ENCODE results near the gene CNOT3. TPM values are rescaled to one million over a fixed set of nuclear protein-coding genes. Genes with fewer than 3 reads are reported as not detected.

The CNOT3 gene
- total and polyA plus RNA-seq, 9 of the 15 experiments (the other 6 are each of a cell fraction or from before 2014, with no cell fraction given) = 0.27 to 60.4 (median 9.9) TPM

DNA sequence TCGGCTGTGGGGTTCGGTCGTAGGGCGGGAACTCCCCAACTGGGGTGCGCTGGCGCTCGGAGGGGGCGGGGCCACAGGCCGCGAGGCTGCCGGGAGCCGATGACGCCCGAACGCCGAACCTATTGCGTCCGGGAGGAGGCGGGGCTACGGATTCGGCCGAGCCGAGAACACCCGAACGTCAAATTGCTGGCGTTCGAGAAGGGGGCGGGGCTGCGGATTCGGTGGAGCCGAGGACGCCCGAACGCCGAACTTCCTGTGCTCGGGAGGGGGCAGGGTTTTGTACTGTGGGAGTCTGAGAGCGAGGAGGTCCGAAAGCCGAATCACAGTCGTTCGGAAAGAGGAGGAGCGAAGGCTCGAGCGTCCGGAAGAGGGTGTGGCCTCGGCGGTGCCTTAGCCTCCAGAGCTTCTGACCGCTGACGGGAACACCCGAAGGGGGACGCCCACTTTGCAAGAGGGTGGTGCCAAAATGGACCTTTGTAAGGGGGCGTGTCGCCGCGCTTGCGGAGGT, 53.0 kb downstream of the CNOT3 start (continued):
- no peak for TF ChIP-seq POU5F1 (IDR thresholded peaks at IDR 0.05; ENCODE audit: borderline replicate concordance, low read depth, low read length, partially characterized antibody)
- peak; percentile 22; the same call in 1 of the 2 replicates for TF ChIP-seq CXXC5 (CRISPR knock-in tag; IDR thresholded peaks at IDR 0.05)
- TF ChIP-seq, protein P1, sequence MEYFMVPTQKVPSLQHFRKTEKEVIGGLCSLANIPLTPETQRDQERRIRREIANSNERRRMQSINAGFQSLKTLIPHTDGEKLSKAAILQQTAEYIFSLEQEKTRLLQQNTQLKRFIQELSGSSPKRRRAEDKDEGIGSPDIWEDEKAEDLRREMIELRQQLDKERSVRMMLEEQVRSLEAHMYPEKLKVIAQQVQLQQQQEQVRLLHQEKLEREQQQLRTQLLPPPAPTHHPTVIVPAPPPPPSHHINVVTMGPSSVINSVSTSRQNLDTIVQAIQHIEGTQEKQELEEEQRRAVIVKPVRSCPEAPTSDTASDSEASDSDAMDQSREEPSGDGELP (CRISPR knock-in tag; IDR thresholded peaks at IDR 0.05; ENCODE audit: borderline replicate concordance) = no peak
- TF ChIP-seq, protein P2, sequence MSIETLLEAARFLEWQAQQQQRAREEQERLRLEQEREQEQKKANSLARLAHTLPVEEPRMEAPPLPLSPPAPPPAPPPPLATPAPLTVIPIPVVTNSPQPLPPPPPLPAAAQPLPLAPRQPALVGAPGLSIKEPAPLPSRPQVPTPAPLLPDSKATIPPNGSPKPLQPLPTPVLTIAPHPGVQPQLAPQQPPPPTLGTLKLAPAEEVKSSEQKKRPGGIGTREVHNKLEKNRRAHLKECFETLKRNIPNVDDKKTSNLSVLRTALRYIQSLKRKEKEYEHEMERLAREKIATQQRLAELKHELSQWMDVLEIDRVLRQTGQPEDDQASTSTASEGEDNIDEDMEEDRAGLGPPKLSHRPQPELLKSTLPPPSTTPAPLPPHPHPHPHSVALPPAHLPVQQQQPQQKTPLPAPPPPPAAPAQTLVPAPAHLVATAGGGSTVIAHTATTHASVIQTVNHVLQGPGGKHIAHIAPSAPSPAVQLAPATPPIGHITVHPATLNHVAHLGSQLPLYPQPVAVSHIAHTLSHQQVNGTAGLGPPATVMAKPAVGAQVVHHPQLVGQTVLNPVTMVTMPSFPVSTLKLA (conservative IDR thresholded peaks at IDR 0.05) = peak in 1 of 2 experiments; percentile 7; a peak in 1 of 4 replicates
- TF ChIP-seq MEIS2 (IDR thresholded peaks at IDR 0.05; ENCODE audit: partially characterized antibody) = peak; percentile 12
- 0 out of 2 replicates have a peak, but pooled peaks have one; percentile 26 for TF ChIP-seq GABPB1 (CRISPR knock-in tag; IDR thresholded peaks at IDR 0.05)
- TF ChIP-seq FOXK1 (CRISPR knock-in tag; IDR thresholded peaks at IDR 0.05; ENCODE audit: borderline replicate concordance) = no peak
- TF ChIP-seq ZNF586 (CRISPR knock-in tag; conservative IDR thresholded peaks at IDR 0.05) = no peak
- TF ChIP-seq CBX5 (IDR thresholded peaks at IDR 0.05; ENCODE audit: borderline replicate concordance, low read depth) = no peak
- TF ChIP-seq, protein P3, sequence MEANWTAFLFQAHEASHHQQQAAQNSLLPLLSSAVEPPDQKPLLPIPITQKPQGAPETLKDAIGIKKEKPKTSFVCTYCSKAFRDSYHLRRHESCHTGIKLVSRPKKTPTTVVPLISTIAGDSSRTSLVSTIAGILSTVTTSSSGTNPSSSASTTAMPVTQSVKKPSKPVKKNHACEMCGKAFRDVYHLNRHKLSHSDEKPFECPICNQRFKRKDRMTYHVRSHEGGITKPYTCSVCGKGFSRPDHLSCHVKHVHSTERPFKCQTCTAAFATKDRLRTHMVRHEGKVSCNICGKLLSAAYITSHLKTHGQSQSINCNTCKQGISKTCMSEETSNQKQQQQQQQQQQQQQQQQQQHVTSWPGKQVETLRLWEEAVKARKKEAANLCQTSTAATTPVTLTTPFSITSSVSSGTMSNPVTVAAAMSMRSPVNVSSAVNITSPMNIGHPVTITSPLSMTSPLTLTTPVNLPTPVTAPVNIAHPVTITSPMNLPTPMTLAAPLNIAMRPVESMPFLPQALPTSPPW (CRISPR knock-in tag; IDR thresholded peaks at IDR 0.05) = 0 out of 2 replicates have a peak, but pooled peaks have one; percentile 29
- TF ChIP-seq EHMT2 (IDR thresholded peaks at IDR 0.05) = no peak
- TF ChIP-seq GABPA (tag; conservative IDR thresholded peaks at IDR 0.05; ENCODE audit: low read depth) = peak; percentile 57
- TF ChIP-seq GATAD2A (IDR thresholded peaks at IDR 0.05) = peak; percentile 90
- peak; percentile 98; the same call in 1 of the 2 replicates for TF ChIP-seq KLF13 (tag; IDR thresholded peaks at IDR 0.05; ENCODE audit: borderline replicate concordance, low read depth)
- TF ChIP-seq, protein P4, sequence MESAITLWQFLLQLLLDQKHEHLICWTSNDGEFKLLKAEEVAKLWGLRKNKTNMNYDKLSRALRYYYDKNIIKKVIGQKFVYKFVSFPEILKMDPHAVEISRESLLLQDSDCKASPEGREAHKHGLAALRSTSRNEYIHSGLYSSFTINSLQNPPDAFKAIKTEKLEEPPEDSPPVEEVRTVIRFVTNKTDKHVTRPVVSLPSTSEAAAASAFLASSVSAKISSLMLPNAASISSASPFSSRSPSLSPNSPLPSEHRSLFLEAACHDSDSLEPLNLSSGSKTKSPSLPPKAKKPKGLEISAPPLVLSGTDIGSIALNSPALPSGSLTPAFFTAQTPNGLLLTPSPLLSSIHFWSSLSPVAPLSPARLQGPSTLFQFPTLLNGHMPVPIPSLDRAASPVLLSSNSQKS (CRISPR knock-in tag; IDR thresholded peaks at IDR 0.05) = no peak
- TF ChIP-seq HDGF (IDR thresholded peaks at IDR 0.05) = 0 out of 2 replicates have a peak, but pooled peaks have one; percentile 19
- TF ChIP-seq POLR2H (tag; IDR thresholded peaks at IDR 0.05; ENCODE audit: low read depth) = peak; percentile 8; the same call in 1 of the 2 replicates
- no peak for TF ChIP-seq HIVEP1 (CRISPR knock-in tag; IDR thresholded peaks at IDR 0.05)
- TF ChIP-seq, protein P5, sequence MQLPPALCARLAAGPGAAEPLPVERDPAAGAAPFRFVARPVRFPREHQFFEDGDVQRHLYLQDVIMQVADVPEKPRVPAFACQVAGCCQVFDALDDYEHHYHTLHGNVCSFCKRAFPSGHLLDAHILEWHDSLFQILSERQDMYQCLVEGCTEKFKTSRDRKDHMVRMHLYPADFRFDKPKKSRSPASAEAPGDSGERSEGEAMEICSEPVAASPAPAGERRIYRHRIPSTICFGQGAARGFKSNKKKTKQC (CRISPR knock-in tag; IDR thresholded peaks at IDR 0.05) = 0 out of 2 replicates have a peak, but pooled peaks have one; percentile 5
- TF ChIP-seq CREB1 (IDR thresholded peaks at IDR 0.05) = peak; percentile 81
- TF ChIP-seq CREB1 (CRISPR knock-in tag; IDR thresholded peaks at IDR 0.05) = peak; percentile 69
- TF ChIP-seq SREBF1 (IDR thresholded peaks at IDR 0.05; ENCODE audit: borderline replicate concordance, low read depth, low read length) = no peak
- no peak for TF ChIP-seq TOE1 (IDR thresholded peaks at IDR 0.05; ENCODE audit: borderline replicate concordance)
- TF ChIP-seq TOE1 (CRISPR knock-in tag; IDR thresholded peaks at IDR 0.05; ENCODE audit: borderline replicate concordance, low read depth) = no peak

All from K562 (cell line).